GM13977 (cell line): ENCODE results near the gene PCNX4.

Experiments
- DNase-seq: peaks from one replicate; pipeline ENCODE4 v3.0.0; 2012; ENCODE audit warnings: low spot score
- in situ Hi-C: fragments of 300-500 bp; cut with MboI; formaldehyde crosslinking; loops from one replicate; pipeline ENCODE4 v1.12.0; 2022; ENCODE audit warnings: low sequenced_read_pairs, low pct_unique_long_range_greater_than_20kb, mixed read lengths, inconsistent platforms; ENCODE audit not compliant: unreplicated experiment
- TF ChIP-seq, protein P1 (sequence below): IDR thresholded peaks from 2 replicates; pipeline ENCODE4 v1.5.1; 2012; ENCODE audit warnings: mild to moderate bottlenecking, control low read depth; ENCODE audit not compliant: insufficient read depth; ENCODE audit errors: extremely low read depth, missing control alignments

Gene PCNX4

GRCh38 chr14:60165547-60165876 is 73.8 kb downstream of the PCNX4 start:
- TF ChIP-seq, protein P1, sequence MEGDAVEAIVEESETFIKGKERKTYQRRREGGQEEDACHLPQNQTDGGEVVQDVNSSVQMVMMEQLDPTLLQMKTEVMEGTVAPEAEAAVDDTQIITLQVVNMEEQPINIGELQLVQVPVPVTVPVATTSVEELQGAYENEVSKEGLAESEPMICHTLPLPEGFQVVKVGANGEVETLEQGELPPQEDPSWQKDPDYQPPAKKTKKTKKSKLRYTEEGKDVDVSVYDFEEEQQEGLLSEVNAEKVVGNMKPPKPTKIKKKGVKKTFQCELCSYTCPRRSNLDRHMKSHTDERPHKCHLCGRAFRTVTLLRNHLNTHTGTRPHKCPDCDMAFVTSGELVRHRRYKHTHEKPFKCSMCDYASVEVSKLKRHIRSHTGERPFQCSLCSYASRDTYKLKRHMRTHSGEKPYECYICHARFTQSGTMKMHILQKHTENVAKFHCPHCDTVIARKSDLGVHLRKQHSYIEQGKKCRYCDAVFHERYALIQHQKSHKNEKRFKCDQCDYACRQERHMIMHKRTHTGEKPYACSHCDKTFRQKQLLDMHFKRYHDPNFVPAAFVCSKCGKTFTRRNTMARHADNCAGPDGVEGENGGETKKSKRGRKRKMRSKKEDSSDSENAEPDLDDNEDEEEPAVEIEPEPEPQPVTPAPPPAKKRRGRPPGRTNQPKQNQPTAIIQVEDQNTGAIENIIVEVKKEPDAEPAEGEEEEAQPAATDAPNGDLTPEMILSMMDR: no peak
- no peak for DNase-seq
- in situ Hi-C loops: no loop called here

- TF ChIP-seq, protein P1: no peak
- in situ Hi-C loops: no loop called here
- DNase-seq: no peak
These were observed 74.4 kb downstream of the PCNX4 start for GRCh38 chr14:60166142-60166541.

DNA sequence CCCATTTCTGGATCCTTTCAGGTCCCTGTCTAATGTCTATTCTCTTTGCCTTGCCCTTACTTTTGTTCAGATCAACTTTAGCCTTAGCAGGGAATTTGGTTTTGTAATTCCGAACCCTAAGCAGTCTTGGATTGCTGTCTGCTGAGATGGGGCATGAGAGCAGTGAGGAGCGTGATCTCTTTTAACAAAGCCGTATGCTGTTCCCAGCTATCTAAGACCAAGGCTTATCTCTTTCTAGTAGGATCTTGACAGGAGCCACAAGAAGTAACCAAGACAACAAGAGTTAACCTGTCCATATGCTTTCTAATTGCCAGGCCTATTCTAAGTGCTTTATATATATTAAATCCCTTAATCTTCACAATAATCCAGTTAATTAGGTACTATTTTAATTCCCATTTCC is 78.0 kb downstream of the PCNX4 start:
- TF ChIP-seq, protein P1: no peak

GRCh38 chr14:60170948-60171347 is 79.2 kb downstream of the PCNX4 start:
- TF ChIP-seq, protein P1: no peak
- no peak for DNase-seq
- in situ Hi-C loops: no loop called here

More for the DNA sequence above, 78.0 kb downstream of the PCNX4 start:
- DNase-seq: no peak
- in situ Hi-C loops: no loop called here

DNA sequence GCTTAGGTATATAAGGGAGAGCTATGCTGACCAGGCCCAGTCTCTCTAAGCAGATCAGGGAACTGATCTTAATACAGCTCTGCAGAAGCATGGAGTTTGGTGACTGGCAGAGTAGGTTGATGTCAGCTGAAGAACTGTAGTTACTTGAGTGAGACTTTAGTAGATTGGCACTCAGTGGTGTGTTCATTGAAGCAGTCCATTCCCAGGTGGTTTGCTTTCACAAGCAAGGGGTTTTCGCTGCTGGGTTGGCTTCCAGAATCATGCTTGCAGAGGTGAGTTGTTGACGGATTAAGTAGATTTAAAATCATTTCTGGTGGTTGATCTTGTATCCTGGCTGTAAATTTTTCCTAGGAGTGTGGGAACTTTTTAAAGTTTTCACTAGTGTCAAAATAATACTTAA is 80.0 kb downstream of the PCNX4 start:
- in situ Hi-C loops: no loop called here
- DNase-seq: no peak
- TF ChIP-seq, protein P1: no peak

GRCh38 chr14:60174352-60175254 is 82.9 kb downstream of the PCNX4 start:
- DNase-seq: no peak
- in situ Hi-C loops: loop anchor here (25.0 kb wide), 2 partner anchors 212 to 388 kb away; no protein-coding TSS in a partner anchor
- TF ChIP-seq, protein P1: no peak
